K562 (cell line): ENCODE results near the gene TECTA.

ENCODE experiments used
- BHLHE40 ChIP-seq: IDR thresholded peaks from 2 replicates; pipeline ENCODE4 v1.6.1; 2011; ENCODE audit warnings: low read length, improper control_type of control experiment
- CHD2 ChIP-seq: IDR thresholded peaks from 2 replicates; pipeline ENCODE4 v1.6.1; 2011; ENCODE audit warnings: low read depth, low read length
- IRF1 ChIP-seq: sonication (generic); formaldehyde crosslinking; IDR thresholded peaks from 2 replicates; pipeline ENCODE4 v1.8.0; 2022; ENCODE audit warnings: missing genetic modification reagents, mild to moderate bottlenecking, borderline replicate concordance

GRCh38 chr11:121090145-121090721 lies 10.8 kb upstream of the TECTA start:
- no peak for TF ChIP-seq BHLHE40
- no peak for TF ChIP-seq IRF1 (CRISPR knock-in tag)
- TF ChIP-seq CHD2 = no peak
